GM19099 (cell line): ENCODE data around the gene FBLN1.

ENCODE experiments used
- POLR2A ChIP-seq: IDR thresholded peaks from 3 replicates; pipeline ENCODE4 v1.6.1; 2011; ENCODE audit warnings: low read depth; ENCODE audit not compliant: insufficient read length; ENCODE audit errors: extremely low read depth

FBLN1 gene

GRCh38 chr22:45615364-45615763 lies 112.7 kb downstream of the FBLN1 start:
- TF ChIP-seq POLR2A, result no peak

- no peak for TF ChIP-seq POLR2A
Measured at GRCh38 chr22:45616432-45616831, 113.7 kb downstream of the FBLN1 start.

- no peak for TF ChIP-seq POLR2A
Measured at GRCh38 chr22:45617948-45618347, 115.3 kb downstream of the FBLN1 start.

- TF ChIP-seq POLR2A, result no peak
Measured at GRCh38 chr22:45620706-45621105, 118.0 kb downstream of the FBLN1 start.

GRCh38 chr22:45621836-45622600 lies 119.3 kb downstream of the FBLN1 start:
- TF ChIP-seq POLR2A, result no peak

- no peak for TF ChIP-seq POLR2A
Measured at GRCh38 chr22:45626198-45626651, 123.5 kb downstream of the FBLN1 start.

- TF ChIP-seq POLR2A, result no peak
Measured at GRCh38 chr22:45627489-45628233, 125.0 kb downstream of the FBLN1 start.

GRCh38 chr22:45628515-45628914 lies 125.8 kb downstream of the FBLN1 start:
- TF ChIP-seq POLR2A, result no peak

GRCh38 chr22:45629469-45630089 lies 126.9 kb downstream of the FBLN1 start:
- no peak for TF ChIP-seq POLR2A

- no peak for TF ChIP-seq POLR2A
Measured at GRCh38 chr22:45630436-45630835, 127.8 kb downstream of the FBLN1 start.

GRCh38 chr22:45631140-45631840 lies 128.6 kb downstream of the FBLN1 start:
- no peak for TF ChIP-seq POLR2A

GRCh38 chr22:45631841-45632238 lies 129.2 kb downstream of the FBLN1 start:
- no peak for TF ChIP-seq POLR2A

- no peak for TF ChIP-seq POLR2A
Measured at GRCh38 chr22:45632791-45633515, 130.3 kb downstream of the FBLN1 start.

GRCh38 chr22:45636683-45637082 lies 134.0 kb downstream of the FBLN1 start:
- TF ChIP-seq POLR2A, result no peak
